ENCODE measurements around the gene KRT84. TPM values are rescaled to one million over a fixed set of nuclear protein-coding genes. Genes with fewer than 3 reads are reported as not detected.

Gene KRT84
- total and polyA plus RNA-seq, 9 of the 15 experiments (the other 6 are each of a cell fraction or from before 2014, with no cell fraction given): not detected

GRCh38 chr12:52382854-52383253 lies 2.6 kb downstream of the KRT84 start:
- no peak overlapping the region for H3K9ac ChIP-seq (ENCODE audit: insufficient read depth in 1 of 2, low read depth in 2 of 2, low read length in 2 of 2)
- ChIA-PET POLR2A (interaction anchor here (1.0 kb wide), 1 partner anchor 9 kb away, joined by 5 read pairs; no protein-coding TSS in a partner anchor), CTCF (ENCODE audit: low intra/inter-chr PET ratio) (no interaction called here)
- no peak overlapping the region for H3K4me3 ChIP-seq
- DNase-seq (ENCODE audit: extremely low read depth in 1 of 4, low spot score in 3 of 4) (no peak), ATAC-seq (no peak), FAIRE-seq (no peak)
- no peaks in the 10 kb centered on the region for H3K79me2 ChIP-seq (ENCODE audit: control insufficient read depth, insufficient read depth, low read length)
- peaks cover 5 to 59% of the 10 kb centered on the region in 2 experiments; a peak in 4 of 5 replicates for H3K27me3 ChIP-seq (ENCODE audit: control insufficient read depth in 2 of 2, insufficient read depth in 2 of 2, low read length in 2 of 2)
- no peak overlapping the region for H3K4me2 ChIP-seq (ENCODE audit: insufficient read depth, low read length)
- BruUV-seq (replicated peaks): no TSS peak
- no peaks in the 10 kb centered on the region for H3K36me3 ChIP-seq (ENCODE audit: control insufficient read depth, insufficient read depth, low read length)
- intact Hi-C loops (cut with micrococcal nuclease) (no loop called here), in situ Hi-C loops (cut with MboI) (loop anchor here (5.0 kb wide), 2 partner anchors 494 to 599 kb away; no protein-coding TSS in a partner anchor)
- no peak overlapping the region for H2AFZ ChIP-seq (ENCODE audit: low read depth, low read length)
- H3K9me1 ChIP-seq (ENCODE audit: control insufficient read depth, insufficient read depth, low read length): no peaks in the 10 kb centered on the region
- no peak overlapping the region for H3K27ac ChIP-seq (ENCODE audit: extremely low read depth, low read depth, low read length)
- H3K4me1 ChIP-seq (replicated peaks in 1 of 2; ENCODE audit: control insufficient read depth in 2 of 2, insufficient read depth in 2 of 2, low read length in 2 of 2): peaks cover 0 to 5% of the 10 kb centered on the region in 2 experiments; a peak in 1 of 5 replicates
- 5% methylated on average over 2 of the region's 2 CpGs for WGBS (ENCODE audit: insufficient coverage, low coverage, missing lambda C conversion rate)
- no peaks in the 10 kb centered on the region for H4K20me1 ChIP-seq (replicated peaks; ENCODE audit: control insufficient read depth, insufficient read depth, low read length)
- no peaks in the 10 kb centered on the region for H3K9me3 ChIP-seq (replicated peaks; ENCODE audit: control insufficient read depth, insufficient read depth, low read depth, low read length)
- no peak for TF ChIP-seq NUFIP1 (IDR thresholded peaks at IDR 0.05; ENCODE audit: partially characterized antibody)

- Histone ChIP-seq H4K20me1 (replicated peaks; ENCODE audit: control insufficient read depth, insufficient read depth, low read length) (no peaks in the 10 kb centered on the region), H3K79me2 (ENCODE audit: control insufficient read depth, insufficient read depth, low read length) (no peaks in the 10 kb centered on the region), H3K4me3 (no peak overlapping the region), H3K27me3 (ENCODE audit: control insufficient read depth in 2 of 2, insufficient read depth in 2 of 2, low read length in 2 of 2) (peaks cover 5 to 61% of the 10 kb centered on the region in 2 experiments; a peak in 4 of 5 replicates), H2AFZ (ENCODE audit: low read depth, low read length) (no peak overlapping the region), H3K36me3 (ENCODE audit: control insufficient read depth, insufficient read depth, low read length) (no peaks in the 10 kb centered on the region), H3K9me1 (ENCODE audit: control insufficient read depth, insufficient read depth, low read length) (no peaks in the 10 kb centered on the region), H3K27ac (ENCODE audit: extremely low read depth, low read depth, low read length) (no peak overlapping the region), H3K9ac (ENCODE audit: insufficient read depth in 1 of 2, low read depth in 2 of 2, low read length in 2 of 2) (no peak overlapping the region), H3K4me2 (ENCODE audit: insufficient read depth, low read length) (no peak overlapping the region), H3K9me3 (replicated peaks; ENCODE audit: control insufficient read depth, insufficient read depth, low read depth, low read length) (no peaks in the 10 kb centered on the region), H3K4me1 (replicated peaks in 1 of 2; ENCODE audit: control insufficient read depth in 2 of 2, insufficient read depth in 2 of 2, low read length in 2 of 2) (peaks cover 0 to 5% of the 10 kb centered on the region in 2 experiments; a peak in 1 of 5 replicates)
- no peak for DNase-seq (ENCODE audit: extremely low read depth in 1 of 4, low spot score in 3 of 4)
- ChIA-PET POLR2A (no interaction called here), CTCF (ENCODE audit: low intra/inter-chr PET ratio) (no interaction called here)
- TF ChIP-seq TAL1 (IDR thresholded peaks at IDR 0.05) (no peak), FOXM1 (IDR thresholded peaks at IDR 0.05; ENCODE audit: low read depth) (no peak), FOXM1 (CRISPR knock-in tag; IDR thresholded peaks at IDR 0.05; ENCODE audit: low read depth) (no peak), RNF2 (IDR thresholded peaks at IDR 0.05) (no peak), BACH1 (tag; IDR thresholded peaks at IDR 0.05) (no peak), NONO (IDR thresholded peaks at IDR 0.05; ENCODE audit: low read depth in 2 of 2, low read length in 1 of 2) (no peak), TEAD1 (CRISPR knock-in tag; IDR thresholded peaks at IDR 0.05) (no peak), HINFP (tag; conservative IDR thresholded peaks at IDR 0.05; ENCODE audit: low read depth) (no peak)
- no peak for FAIRE-seq
- in situ Hi-C loops (cut with MboI): loop anchor here (5.0 kb wide), 2 partner anchors 496 to 601 kb away; no protein-coding TSS in a partner anchor
- ATAC-seq: no peak
- WGBS (ENCODE audit: insufficient coverage, low coverage, missing lambda C conversion rate): 0% methylated on average over 8 of the region's 8 CpGs
- intact Hi-C loops (cut with micrococcal nuclease): no loop called here
- BruUV-seq (replicated peaks): no TSS peak
These were observed 4.2 kb downstream of the KRT84 start for GRCh38 chr12:52381206-52381605.
